Measurements from ENCODE around the gene YIF1A.

YIF1A gene

GRCh38 chr11:66293352-66293751, 4.4 kb upstream of the YIF1A start:
- Mint-ChIP-seq H3K4me3 (peak overlapping the region; percentile 27 to 56 (median 48)), H3K4me1 (peaks cover 16% of the 10 kb centered on the region), H3K36me3 (ENCODE audit: low read depth) (no peaks in the 10 kb centered on the region), H3K27ac (no peak overlapping the region), H3K9me3 (no peaks in the 10 kb centered on the region), H3K27me3 (ENCODE audit: low read depth) (peaks cover 74% of the 10 kb centered on the region)
- TF ChIP-seq, protein P1, sequence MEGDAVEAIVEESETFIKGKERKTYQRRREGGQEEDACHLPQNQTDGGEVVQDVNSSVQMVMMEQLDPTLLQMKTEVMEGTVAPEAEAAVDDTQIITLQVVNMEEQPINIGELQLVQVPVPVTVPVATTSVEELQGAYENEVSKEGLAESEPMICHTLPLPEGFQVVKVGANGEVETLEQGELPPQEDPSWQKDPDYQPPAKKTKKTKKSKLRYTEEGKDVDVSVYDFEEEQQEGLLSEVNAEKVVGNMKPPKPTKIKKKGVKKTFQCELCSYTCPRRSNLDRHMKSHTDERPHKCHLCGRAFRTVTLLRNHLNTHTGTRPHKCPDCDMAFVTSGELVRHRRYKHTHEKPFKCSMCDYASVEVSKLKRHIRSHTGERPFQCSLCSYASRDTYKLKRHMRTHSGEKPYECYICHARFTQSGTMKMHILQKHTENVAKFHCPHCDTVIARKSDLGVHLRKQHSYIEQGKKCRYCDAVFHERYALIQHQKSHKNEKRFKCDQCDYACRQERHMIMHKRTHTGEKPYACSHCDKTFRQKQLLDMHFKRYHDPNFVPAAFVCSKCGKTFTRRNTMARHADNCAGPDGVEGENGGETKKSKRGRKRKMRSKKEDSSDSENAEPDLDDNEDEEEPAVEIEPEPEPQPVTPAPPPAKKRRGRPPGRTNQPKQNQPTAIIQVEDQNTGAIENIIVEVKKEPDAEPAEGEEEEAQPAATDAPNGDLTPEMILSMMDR (IDR thresholded peaks at IDR 0.05; ENCODE audit: unreplicated experiment in 3 of 3), result no peak

- peaks cover 69% of the 10 kb centered on the region for H3K27me3 Mint-ChIP-seq (ENCODE audit: low read depth)
Observed at GRCh38 chr11:66292543-66293332, 3.8 kb upstream of the YIF1A start.

GRCh38 chr11:66291706-66292542, 3.0 kb upstream of the YIF1A start, which contains the start of gene TMEM151A:
Gene TMEM151A, plus strand, starts transcription at chr11:66291894. Its CDS starts 120 bp downstream, at chr11:66292014.
- peak within 1 kb of the TSS; percentile 86 to 92 (median 89) for H3K4me3 Mint-ChIP-seq
- H3K27me3 Mint-ChIP-seq (ENCODE audit: low read depth), result peaks cover 61% of the 10 kb centered on the region
- peaks cover 16% of the 10 kb centered on the region for H3K4me1 Mint-ChIP-seq
- TF ChIP-seq, protein P1 (IDR thresholded peaks at IDR 0.05; ENCODE audit: unreplicated experiment in 3 of 3), result no peak
- no peaks in the 10 kb centered on the region for H3K9me3 Mint-ChIP-seq
- H3K36me3 Mint-ChIP-seq (ENCODE audit: low read depth), result no peaks in the 10 kb centered on the region
- H3K27ac Mint-ChIP-seq, result peak within 1 kb of the TSS in 2 of 3 experiments; percentile 8 to 18

More at GRCh38 chr11:66292543-66293332, 3.8 kb upstream of the YIF1A start:
- Mint-ChIP-seq H3K9me3 (no peaks in the 10 kb centered on the region), H3K4me1 (peaks cover 16% of the 10 kb centered on the region), H3K4me3 (peak overlapping the region; percentile 30 to 64 (median 51)), H3K27ac (no peak overlapping the region), H3K36me3 (ENCODE audit: low read depth) (no peaks in the 10 kb centered on the region)
- TF ChIP-seq, protein P1 (IDR thresholded peaks at IDR 0.05; ENCODE audit: unreplicated experiment in 3 of 3), result no peak

- Mint-ChIP-seq H3K9me3 (no peaks in the 10 kb centered on the region), H3K4me3 (peak overlapping the region; percentile 86 to 92 (median 89)), H3K36me3 (ENCODE audit: low read depth) (no peaks in the 10 kb centered on the region), H3K27me3 (ENCODE audit: low read depth) (peaks cover 55% of the 10 kb centered on the region), H3K4me1 (peaks cover 20% of the 10 kb centered on the region), H3K27ac (no peak overlapping the region)
- TF ChIP-seq, protein P1 (IDR thresholded peaks at IDR 0.05; ENCODE audit: unreplicated experiment in 3 of 3), result no peak
Observed at GRCh38 chr11:66291303-66291705, 2.4 kb upstream of the YIF1A start.

DNA sequence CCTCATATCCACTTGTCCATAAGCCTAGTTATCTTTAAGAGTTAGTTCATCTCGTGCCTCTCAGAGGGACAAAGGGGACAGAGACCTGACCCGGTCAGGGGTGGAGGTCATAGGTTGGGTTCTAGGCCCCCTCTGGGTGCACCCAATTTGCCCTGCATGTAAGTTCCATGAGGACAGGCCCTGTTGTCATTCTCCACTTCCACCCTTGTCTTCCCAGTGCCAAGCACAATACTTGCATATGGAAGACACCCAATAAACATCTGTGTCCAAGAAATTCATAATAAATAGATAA, 1.3 kb upstream of the YIF1A start:
- Mint-ChIP-seq H3K27ac (peak overlapping the region in 2 of 3 experiments; percentile 8 to 18), H3K9me3 (no peaks in the 10 kb centered on the region), H3K4me1 (peaks cover 20% of the 10 kb centered on the region), H3K36me3 (ENCODE audit: low read depth) (no peaks in the 10 kb centered on the region), H3K4me3 (peak overlapping the region; percentile 86 to 92 (median 89)), H3K27me3 (ENCODE audit: low read depth) (peaks cover 49% of the 10 kb centered on the region)
- TF ChIP-seq, protein P1 (IDR thresholded peaks at IDR 0.05; ENCODE audit: unreplicated experiment in 3 of 3), result no peak
